Fibroblast of skin of right biceps (primary cell): ENCODE data around the gene RTL9.

Experiments used
- DNase-seq: peaks from one replicate; pipeline ENCODE4 v3.0.0-alpha.2; 2013

The RTL9 gene

DNA sequence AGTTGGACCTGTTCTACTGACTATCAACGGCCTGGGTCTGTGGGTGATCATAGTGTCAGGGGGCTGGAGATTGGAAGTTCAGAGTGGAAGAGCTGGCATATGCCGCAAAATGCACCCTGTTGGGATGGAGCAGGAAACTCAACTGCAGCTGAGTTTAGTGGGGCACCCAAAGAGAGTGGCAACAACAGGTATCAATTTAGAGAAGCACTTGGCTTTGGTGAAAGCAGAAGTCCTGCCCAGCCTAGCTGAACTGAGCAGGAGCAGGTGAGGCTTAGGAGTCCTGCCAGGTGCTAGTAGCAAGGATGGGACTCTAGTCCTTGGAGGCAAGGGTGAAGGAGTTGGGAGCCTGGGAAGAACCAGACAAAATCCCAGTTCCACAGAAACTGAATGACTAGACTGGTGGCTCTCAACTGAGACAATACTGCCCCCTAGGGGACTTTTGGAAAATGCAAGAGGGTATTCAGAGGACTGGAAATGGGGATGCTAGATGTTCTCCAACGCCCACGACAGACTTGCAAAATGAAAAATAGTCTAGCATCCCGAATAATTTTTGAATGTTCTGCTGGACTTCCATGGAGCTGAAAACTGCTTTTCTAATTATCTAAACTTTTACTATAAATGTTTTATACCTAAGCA is 49.4 kb downstream of the RTL9 start:
- DNase-seq = peak; percentile 61
